Activated CD4-positive, alpha-beta T cell treated with anti-CD3 and anti-CD28 coated beads, Interleukin-2, amount 50 U/mL, for 48 hours (primary cell): ENCODE results near the gene CCDC3.
A peak's percentile ranks its signal among the peaks of the same experiment; 100 is the strongest.

Source experiments
- DNase-seq, 2 experiments: peaks; one replicate each; pipeline ENCODE4 v3.0.0-alpha.2; 2020

Gene CCDC3

DNA sequence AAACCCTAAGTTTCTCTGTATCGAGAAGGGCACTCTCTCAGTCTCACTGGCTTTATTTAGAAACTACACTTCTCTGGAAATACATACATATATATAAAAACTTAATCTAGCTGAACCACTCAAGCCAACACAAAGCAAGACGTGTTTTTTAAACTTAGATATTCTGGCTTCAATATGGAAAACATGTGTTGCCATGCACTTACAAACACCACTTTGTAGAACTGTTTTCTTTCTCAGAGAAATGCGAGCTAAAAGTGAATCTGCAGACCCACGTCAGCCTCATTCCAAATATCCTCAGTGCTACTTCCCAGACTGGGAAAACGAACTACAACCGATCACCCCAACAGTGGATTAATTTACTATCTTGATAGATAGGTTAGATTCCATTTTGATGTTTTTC lies 1.7 kb downstream of the CCDC3 start:
- DNase-seq = no peak

GRCh38 chr10:12995425-12995861 lies 6.1 kb downstream of the CCDC3 start:
- DNase-seq = no peak

GRCh38 chr10:12993595-12993994 lies 7.9 kb downstream of the CCDC3 start:
- DNase-seq = no peak

GRCh38 chr10:12985347-12985746 lies 16.2 kb downstream of the CCDC3 start:
- DNase-seq = no peak

- DNase-seq = no peak
Observed at GRCh38 chr10:12984165-12984747, 17.3 kb downstream of the CCDC3 start.

GRCh38 chr10:12983568-12983967 lies 17.9 kb downstream of the CCDC3 start:
- DNase-seq = peak in 1 of 2 experiments; percentile 41

- no peak for DNase-seq
Observed at GRCh38 chr10:12981570-12981969, 19.9 kb downstream of the CCDC3 start.

GRCh38 chr10:12980713-12981306 lies 20.7 kb downstream of the CCDC3 start:
- no peak for DNase-seq

DNA sequence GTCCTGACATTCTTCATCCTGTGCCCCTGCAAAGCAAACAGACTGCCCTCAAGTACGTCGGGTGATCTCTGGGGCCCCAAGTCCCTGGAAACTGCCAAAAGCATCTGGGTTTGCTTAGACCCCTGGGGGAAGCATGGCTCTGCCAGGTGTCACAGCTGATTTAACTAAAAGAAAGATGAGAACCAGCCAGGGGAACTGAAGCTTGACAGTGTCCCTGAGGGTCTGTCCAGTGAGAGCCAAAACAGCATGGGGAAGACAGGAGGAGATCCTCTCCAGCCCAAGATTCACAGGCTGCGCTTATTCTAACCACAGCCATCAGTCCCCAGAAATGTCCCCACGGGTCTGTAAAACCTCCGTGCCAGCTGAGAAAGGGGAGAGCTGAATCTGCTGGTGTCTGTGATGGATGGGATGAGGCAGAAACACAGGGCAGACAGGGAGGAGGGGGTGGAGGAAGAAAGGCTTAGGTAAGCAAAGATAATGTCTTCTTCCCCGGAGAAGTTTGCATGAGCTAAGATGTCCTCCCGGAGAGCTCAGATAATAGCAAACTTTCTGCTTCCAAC lies 21.3 kb downstream of the CCDC3 start:
- DNase-seq = no peak

DNA sequence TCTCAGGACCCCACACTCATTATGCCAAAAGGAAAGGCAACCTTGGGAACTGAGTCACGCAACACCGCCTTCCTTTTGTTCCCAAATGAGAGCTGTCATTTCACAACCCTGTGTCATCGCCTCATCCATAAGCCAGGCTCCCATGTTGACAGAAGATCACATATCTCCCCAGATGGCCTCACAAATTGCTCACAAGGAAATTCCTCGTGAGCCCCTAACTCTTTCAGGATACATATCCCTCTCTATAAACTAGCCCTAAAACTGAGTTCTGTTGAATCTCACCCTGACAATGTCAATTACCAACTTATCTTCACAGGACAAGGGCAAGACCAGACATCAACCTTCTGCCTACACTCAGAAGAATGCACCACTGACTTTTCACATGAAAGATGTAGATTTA lies 22.6 kb downstream of the CCDC3 start:
- no peak for DNase-seq

- DNase-seq = no peak
Observed at GRCh38 chr10:12975906-12976305, 25.6 kb downstream of the CCDC3 start.

DNA sequence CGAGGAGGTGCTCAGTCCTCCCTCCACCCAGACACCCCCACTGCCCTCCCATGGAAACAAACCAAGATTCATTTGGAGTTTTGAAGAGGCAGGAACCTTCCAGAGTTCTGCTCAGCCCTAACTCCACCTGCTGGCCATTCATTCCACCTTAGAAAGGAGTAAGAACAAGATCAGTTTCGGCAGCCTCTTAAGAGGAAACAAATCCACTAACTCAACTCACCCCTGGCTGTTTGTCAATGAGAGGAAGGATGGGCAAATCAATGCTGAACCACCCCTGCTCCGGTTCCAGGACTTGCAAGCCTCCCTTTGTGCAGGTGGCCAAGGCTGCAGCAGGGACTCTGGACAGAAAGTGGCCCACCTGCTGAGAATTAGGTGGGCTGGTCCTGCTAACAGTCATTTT lies 26.2 kb downstream of the CCDC3 start:
- no peak for DNase-seq

- DNase-seq = no peak
Observed at GRCh38 chr10:12974491-12975199, 26.9 kb downstream of the CCDC3 start.

DNA sequence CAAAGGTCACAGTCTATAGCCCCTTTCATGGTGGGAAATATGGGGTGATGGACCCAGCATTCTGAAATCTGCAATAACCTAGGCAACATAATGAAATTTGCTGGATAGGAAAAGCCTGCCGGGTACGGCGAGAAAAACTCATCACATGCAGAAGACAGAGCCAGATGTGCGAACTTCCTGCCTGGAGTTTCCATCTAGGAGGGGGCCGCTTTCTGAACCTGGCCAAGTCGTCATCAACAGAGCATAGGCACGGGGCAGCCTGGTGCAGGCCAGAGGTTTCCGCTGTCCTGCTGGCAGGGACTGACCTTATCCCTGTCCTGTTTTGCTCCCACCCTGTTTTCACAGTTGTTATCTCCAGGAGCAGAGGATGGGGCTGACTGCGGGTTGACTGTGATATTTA lies 27.4 kb downstream of the CCDC3 start:
- DNase-seq = no peak

DNA sequence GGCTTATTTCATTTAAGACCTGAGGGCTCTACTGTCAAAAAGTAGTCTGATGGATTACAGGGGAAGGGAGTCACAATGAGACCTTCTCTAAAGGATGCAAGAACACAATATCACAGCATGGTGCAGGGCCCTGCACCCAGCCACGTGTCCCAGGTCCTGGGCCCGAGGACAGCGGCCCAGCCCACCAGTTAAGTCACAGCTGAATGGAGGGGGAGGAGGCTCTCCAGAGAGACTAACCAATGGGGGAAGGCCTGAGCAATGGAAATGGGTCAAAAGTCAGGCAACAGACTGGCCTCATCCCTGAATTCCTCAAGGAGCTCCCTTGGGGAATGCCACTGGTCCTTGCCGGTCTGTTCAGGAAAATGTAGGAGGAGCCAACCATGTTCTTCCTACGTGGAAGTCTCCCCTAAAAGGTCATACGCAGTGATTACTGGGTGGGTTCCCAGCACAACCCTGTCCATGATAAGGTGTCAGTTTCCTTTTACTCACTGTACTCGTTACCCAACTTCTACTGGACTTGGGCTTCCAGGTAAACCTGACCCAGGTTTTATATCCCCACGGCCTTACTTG lies 28.3 kb downstream of the CCDC3 start:
- no peak for DNase-seq

DNA sequence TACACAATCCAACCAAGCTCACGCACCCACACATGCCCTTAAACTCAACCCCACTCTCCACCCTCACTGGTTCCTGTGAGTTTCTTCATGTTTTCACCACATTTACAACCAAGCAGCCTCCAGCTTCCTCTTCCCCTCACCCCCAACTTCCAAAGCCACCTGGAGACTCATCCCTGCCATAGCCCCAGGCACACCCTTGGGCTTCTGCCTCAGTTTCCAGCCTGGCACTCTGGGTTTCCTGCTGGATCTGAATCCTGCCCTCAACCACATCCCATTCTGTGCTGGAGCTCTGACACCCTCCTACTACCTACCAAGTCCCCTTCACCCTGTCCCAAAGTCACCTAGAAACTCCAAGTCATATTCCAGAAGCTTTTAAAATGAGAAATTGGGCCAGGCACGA lies 29.4 kb downstream of the CCDC3 start:
- no peak for DNase-seq

DNA sequence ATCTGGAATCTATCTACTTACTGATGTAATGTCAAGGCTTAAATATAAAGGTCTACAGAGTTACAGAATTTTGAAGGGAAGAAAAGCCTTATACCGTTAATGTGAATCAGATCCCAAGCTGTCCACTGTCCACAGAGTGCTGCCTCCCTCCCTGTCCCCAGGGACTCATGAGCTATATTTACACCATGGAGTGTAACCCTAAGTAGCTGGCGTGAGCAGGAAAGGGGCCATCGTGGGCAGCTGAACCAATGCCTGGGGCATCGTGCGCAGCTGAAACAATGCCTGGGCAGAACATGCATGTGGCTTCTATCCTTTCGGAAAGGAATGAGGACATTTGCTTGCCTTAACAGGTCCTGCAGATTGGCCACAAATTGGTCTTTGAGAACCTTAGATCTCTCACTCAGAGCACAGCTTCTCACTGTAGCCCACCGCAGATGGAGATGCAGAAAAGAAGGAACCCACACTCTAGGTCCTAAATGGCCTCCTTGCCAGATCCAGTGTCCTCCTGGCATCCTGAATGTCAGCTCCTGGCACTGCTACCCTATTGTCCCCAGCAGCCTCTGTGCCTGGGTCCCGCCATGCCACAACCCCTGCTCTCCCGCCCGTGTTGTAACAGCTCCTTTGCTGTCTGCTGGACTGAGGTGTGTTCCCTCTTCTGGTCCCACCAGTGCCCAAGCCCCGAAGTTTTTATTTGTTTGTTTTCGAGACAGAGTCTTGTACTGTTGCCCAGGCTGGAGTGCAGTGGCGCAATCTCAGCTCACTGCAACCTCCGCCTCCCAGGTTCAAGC lies 30.3 kb downstream of the CCDC3 start:
- DNase-seq = no peak

DNA sequence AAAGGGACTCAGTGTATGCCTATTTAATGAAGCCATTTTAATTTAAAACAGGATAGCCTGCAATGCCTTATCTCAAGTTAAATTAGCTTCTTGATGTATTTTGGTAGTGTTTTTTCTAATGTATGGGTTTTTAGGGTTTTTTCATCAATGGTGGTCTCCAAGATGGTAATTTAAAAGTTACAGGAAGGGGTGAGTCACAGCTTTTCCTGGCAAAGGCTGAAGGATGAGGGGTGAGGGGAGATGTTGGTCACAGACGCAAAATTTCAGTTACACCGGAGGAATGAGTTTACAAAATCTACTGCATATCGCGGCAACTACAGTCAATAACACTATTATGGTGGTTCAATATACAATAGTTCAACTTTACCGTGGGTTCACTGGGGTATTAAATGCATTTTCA lies 31.6 kb downstream of the CCDC3 start:
- DNase-seq = no peak

GRCh38 chr10:12966067-12966466 lies 35.4 kb downstream of the CCDC3 start:
- peak in 1 of 2 experiments; percentile 18 for DNase-seq

- DNase-seq = no peak
Observed at GRCh38 chr10:12965571-12965970, 35.9 kb downstream of the CCDC3 start.

- no peak for DNase-seq
Observed at GRCh38 chr10:12962556-12962955, 39.0 kb downstream of the CCDC3 start.

DNA sequence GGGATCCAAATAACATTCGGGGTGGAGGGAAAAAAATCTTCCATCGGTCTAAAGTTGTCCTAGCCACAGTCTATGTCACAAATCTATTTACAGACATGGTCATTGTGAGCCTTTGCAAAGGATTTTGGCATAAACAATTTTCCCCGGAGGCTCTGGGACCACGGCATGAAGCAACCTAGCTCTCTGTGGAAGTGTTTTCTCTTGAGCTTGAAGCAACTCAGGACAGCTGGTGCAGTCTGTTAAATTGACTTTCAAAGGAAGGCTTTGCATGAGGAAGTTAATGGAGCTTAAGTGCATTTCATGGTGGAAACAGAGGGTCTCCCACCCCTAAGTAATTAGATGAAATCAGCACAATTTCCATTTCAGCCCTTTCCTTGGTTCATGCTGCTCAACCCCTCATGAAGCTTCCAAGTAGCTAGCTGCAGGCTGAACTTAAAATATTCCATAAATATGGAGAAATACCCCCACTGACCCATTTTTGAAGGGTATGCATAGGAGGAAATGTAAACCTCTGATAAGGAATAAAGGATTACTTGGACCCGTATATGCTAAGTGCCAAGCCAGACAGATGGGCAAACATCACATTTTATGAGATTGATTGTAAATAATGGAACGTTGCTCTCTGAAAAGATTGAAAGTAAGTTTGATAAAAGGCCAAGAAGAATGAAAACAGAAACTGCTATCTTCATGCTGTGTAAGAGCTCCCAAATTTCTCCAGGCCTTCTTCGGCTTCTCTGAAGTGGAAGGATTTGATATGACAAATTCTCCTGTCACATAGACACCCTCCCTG lies 39.9 kb downstream of the CCDC3 start:
- DNase-seq = no peak
